CD4-positive, alpha-beta T cell (primary cell): Measurements from ENCODE around the gene C13orf46. TPM values are rescaled to one million over a fixed set of nuclear protein-coding genes. Genes with fewer than 3 reads are reported as not detected.

Experiments
- ATAC-seq: fragments of 200-7000 bp; cut with Tn5 transposase; one replicate; pipeline ENCODE4 v1.10.0; 2022; ENCODE audit warnings: mild to moderate bottlenecking; ENCODE audit not compliant: poor library complexity
- CTCF ChIA-PET: fragments of 350-600 bp; sonication (Branson Sonifier 250); formaldehyde crosslinking; loops from one replicate; lab custom pipeline; 2021; ENCODE audit warnings: antibody characterized with exemption, inconsistent platforms; lab: Charles Lee
- POLR2A ChIA-PET: fragments of 350-600 bp; sonication (Branson Sonifier 250); formaldehyde crosslinking; loops from one replicate; lab custom pipeline; 2021; ENCODE audit warnings: antibody characterized with exemption, inconsistent platforms; lab: Charles Lee
- DNase-seq, 14 experiments: peaks; one replicate each; pipeline ENCODE4 v3.0.0-alpha.2; 2013 to 2020; ENCODE audit warnings: mixed read lengths in 2 of 14
- H3K27ac ChIP-seq, 2 donors: one replicate each; pipeline versions ENCODE4 v1.5.1 to v1.7.0; 2013; ENCODE audit warnings: low read length in 2 of 2, low read depth in 1 of 2, mild to moderate bottlenecking in 1 of 2
- H3K27me3 ChIP-seq, 2 experiments: 1 replicate in 1 of 2; 2 replicates in 1 of 2; pipeline versions ENCODE4 v1.6.1 to v1.7.0; 2013; ENCODE audit warnings: low read length in 2 of 2, control low read depth in 1 of 2, mild to moderate bottlenecking in 1 of 2, moderate library complexity in 1 of 2; ENCODE audit not compliant: insufficient read depth in 2 of 2, control insufficient read depth in 1 of 2
- H3K36me3 ChIP-seq: one replicate; pipeline ENCODE4 v1.6.1; 2013; ENCODE audit warnings: low read length, control low read depth; ENCODE audit not compliant: insufficient read depth
- H3K4me1 ChIP-seq: one replicate; pipeline ENCODE4 v1.6.1; 2013; ENCODE audit warnings: low read length, control low read depth; ENCODE audit not compliant: insufficient read depth
- H3K4me3 ChIP-seq: one replicate; pipeline ENCODE4 v1.5.1; 2013; ENCODE audit warnings: mild to moderate bottlenecking, low read length, moderate library complexity
- H3K9me3 ChIP-seq, 2 experiments: 1 replicate in 1 of 2; 2 replicates in 1 of 2; pipeline versions ENCODE4 v1.6.1 to v1.7.0; 2013; ENCODE audit warnings: low read length in 2 of 2, mild to moderate bottlenecking in 2 of 2, control low read depth in 1 of 2, moderate library complexity in 1 of 2; ENCODE audit not compliant: control insufficient read depth in 1 of 2, insufficient read depth in 1 of 2
- H3K27ac Mint-ChIP-seq: one replicate; pipeline ENCODE4 v1.8.0; 2020; ENCODE audit warnings: mixed read lengths
- H3K27me3 Mint-ChIP-seq: one replicate; pipeline ENCODE4 v1.8.0; 2021; ENCODE audit warnings: mixed read lengths
- H3K36me3 Mint-ChIP-seq: one replicate; pipeline ENCODE4 v1.8.0; 2021; ENCODE audit warnings: low read depth, mixed read lengths
- H3K4me1 Mint-ChIP-seq: one replicate; pipeline ENCODE4 v1.8.0; 2021; ENCODE audit warnings: low read depth, mixed read lengths
- H3K4me3 Mint-ChIP-seq: one replicate; pipeline ENCODE4 v1.8.0; 2020; ENCODE audit warnings: mild to moderate bottlenecking, mixed read lengths
- H3K9me3 Mint-ChIP-seq: one replicate; pipeline ENCODE4 v1.8.0; 2020; ENCODE audit warnings: mixed read lengths
- intact Hi-C, 2 experiments: fragments of 100-400 bp; cut with DNase I in 1 of 2; cut with micrococcal nuclease in 1 of 2; formaldehyde crosslinking; loops; one replicate each; pipeline versions ENCODE4 v1.15.1 to v1.9.0; 2023 to 2025; cut with DNase I, micrococcal nuclease
- total RNA-seq, 174 experiments: library from RNA in 2 of 174; stranded (reverse) in 2 of 174; gene quantifications; one replicate each; pipeline ENCODE4 v1.2.3 and lab custom pipeline; 2021 to 2026
- TF ChIP-seq, protein P1 (sequence below): fragments of 200-600 bp; IDR thresholded peaks from one replicate; pipeline ENCODE4 v1.8.0; 2022; ENCODE audit warnings: antibody characterized with exemption, mild to moderate bottlenecking

C13orf46 gene
- total RNA-seq, 2 experiments from 2014 or later = 19.3 to 19.7 TPM

DNA sequence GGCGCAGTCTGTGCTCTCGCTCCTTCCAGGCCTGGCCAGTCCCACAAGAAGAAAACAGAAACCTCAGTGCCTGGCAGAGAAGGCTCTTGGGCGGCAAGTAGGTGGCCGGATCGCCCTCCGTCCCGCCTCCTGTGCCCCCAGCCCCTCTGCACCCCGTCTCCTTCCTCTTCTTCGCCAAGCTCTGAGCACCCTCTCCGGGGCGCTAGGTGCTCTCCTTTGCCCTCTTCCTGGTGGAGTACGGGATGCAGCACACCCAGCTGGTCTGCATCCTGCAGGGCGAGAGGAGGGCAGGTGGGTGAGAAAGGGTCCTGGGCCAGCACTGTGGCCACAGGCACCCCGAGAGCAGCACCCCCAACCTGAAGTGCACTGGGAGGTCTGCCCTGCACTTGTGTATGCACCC lies 17.3 kb downstream of the C13orf46 start:
- DNase-seq (no peak), ATAC-seq (no peak)
- peaks cover 31% of the 10 kb centered on the region for H3K36me3 ChIP-seq
- peaks cover 0 to 47% of the 10 kb centered on the region in 2 experiments for H3K9me3 ChIP-seq
- no peaks in the 10 kb centered on the region for H3K27me3 Mint-ChIP-seq
- intact Hi-C loops = no loop called here
- H3K27me3 ChIP-seq = no peaks in the 10 kb centered on the region
- no peaks in the 10 kb centered on the region for H3K9me3 Mint-ChIP-seq
- H3K36me3 Mint-ChIP-seq = peaks cover 53% of the 10 kb centered on the region
- no peaks in the 10 kb centered on the region for H3K4me1 Mint-ChIP-seq
- TF ChIP-seq, protein P1, sequence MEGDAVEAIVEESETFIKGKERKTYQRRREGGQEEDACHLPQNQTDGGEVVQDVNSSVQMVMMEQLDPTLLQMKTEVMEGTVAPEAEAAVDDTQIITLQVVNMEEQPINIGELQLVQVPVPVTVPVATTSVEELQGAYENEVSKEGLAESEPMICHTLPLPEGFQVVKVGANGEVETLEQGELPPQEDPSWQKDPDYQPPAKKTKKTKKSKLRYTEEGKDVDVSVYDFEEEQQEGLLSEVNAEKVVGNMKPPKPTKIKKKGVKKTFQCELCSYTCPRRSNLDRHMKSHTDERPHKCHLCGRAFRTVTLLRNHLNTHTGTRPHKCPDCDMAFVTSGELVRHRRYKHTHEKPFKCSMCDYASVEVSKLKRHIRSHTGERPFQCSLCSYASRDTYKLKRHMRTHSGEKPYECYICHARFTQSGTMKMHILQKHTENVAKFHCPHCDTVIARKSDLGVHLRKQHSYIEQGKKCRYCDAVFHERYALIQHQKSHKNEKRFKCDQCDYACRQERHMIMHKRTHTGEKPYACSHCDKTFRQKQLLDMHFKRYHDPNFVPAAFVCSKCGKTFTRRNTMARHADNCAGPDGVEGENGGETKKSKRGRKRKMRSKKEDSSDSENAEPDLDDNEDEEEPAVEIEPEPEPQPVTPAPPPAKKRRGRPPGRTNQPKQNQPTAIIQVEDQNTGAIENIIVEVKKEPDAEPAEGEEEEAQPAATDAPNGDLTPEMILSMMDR = no peak
- no peak overlapping the region for H3K4me3 ChIP-seq
- H3K27ac Mint-ChIP-seq = no peak overlapping the region
- H3K27ac ChIP-seq = no peak overlapping the region
- H3K4me3 Mint-ChIP-seq = no peak overlapping the region
- ChIA-PET CTCF (no interaction called here), POLR2A (no interaction called here)
- H3K4me1 ChIP-seq = peaks cover 3% of the 10 kb centered on the region

DNA sequence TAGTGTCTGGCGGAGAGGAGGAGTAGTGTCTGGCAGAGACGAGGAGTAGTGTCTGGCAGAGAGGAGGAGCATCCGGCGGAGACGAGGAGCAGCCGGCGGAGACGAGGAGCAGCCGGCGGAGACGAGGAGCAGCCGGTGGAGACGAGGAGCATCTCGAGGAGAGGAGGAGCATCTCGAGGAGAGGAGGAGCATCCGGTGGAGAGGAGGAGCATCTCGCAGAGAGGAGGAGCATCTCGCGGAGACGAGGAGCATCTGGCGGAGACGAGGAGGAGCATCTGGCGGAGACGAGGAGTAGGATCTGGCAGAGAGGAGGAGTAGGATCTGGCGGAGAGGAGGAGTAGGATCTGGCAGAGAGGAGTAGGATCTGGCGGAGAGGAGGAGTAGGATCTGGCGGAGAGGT lies 18.2 kb downstream of the C13orf46 start:
- POLR2A ChIA-PET = no interaction called here
- CTCF ChIA-PET = no interaction called here
- Mint-ChIP-seq H3K27ac (no peak overlapping the region), H3K4me1 (no peaks in the 10 kb centered on the region), H3K36me3 (peaks cover 52% of the 10 kb centered on the region), H3K4me3 (no peak overlapping the region), H3K9me3 (no peaks in the 10 kb centered on the region), H3K27me3 (no peaks in the 10 kb centered on the region)
- H3K27me3 ChIP-seq = no peaks in the 10 kb centered on the region
- H3K4me3 ChIP-seq = no peak overlapping the region
- DNase-seq (no peak), ATAC-seq (no peak)
- no peak overlapping the region for H3K27ac ChIP-seq
- TF ChIP-seq, protein P1 = no peak
- peaks cover 0 to 47% of the 10 kb centered on the region in 2 experiments for H3K9me3 ChIP-seq
- peaks cover 31% of the 10 kb centered on the region for H3K36me3 ChIP-seq
- H3K4me1 ChIP-seq = peaks cover 12% of the 10 kb centered on the region
- intact Hi-C loops = no loop called here

DNA sequence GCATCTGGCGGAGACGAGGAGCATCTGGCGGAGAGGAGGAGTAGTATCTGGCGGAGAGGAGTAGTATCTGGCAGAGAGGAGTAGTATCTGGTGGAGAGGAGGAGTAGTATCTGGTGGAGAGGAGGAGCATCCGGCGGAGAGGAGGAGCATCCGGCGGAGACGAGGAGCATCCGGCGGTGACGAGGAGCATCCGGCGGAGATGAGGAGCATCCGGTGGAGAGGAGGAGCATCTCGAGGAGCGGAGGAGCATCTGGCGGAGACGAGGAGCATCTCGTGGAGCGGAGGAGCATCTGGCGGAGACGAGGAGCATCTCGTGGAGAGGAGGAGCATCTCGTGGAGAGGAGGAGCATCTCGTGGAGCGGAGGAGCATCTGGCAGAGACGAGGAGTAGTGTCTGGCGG lies 18.6 kb downstream of the C13orf46 start:
- no peak overlapping the region for H3K4me3 ChIP-seq
- H3K27ac Mint-ChIP-seq = no peak overlapping the region
- ATAC-seq (no peak), DNase-seq (no peak)
- H3K9me3 Mint-ChIP-seq = no peaks in the 10 kb centered on the region
- intact Hi-C loops = no loop called here
- peaks cover 31% of the 10 kb centered on the region for H3K36me3 ChIP-seq
- H3K4me1 ChIP-seq = peaks cover 13% of the 10 kb centered on the region
- no peaks in the 10 kb centered on the region for H3K27me3 ChIP-seq
- H3K27ac ChIP-seq = no peak overlapping the region
- ChIA-PET CTCF (no interaction called here), POLR2A (no interaction called here)
- H3K27me3 Mint-ChIP-seq = no peaks in the 10 kb centered on the region
- TF ChIP-seq, protein P1 = no peak
- H3K9me3 ChIP-seq = peaks cover 0 to 43% of the 10 kb centered on the region in 2 experiments
- peaks cover 49% of the 10 kb centered on the region for H3K36me3 Mint-ChIP-seq
- H3K4me1 Mint-ChIP-seq = no peaks in the 10 kb centered on the region
- H3K4me3 Mint-ChIP-seq = no peak overlapping the region
